ENCODE results near the gene KCNK13. TPM values are rescaled to one million over a fixed set of nuclear protein-coding genes. Genes with fewer than 3 reads are reported as not detected.
A peak's percentile ranks its signal among the peaks of the same experiment; 100 is the strongest.

The KCNK13 gene
- total and polyA plus RNA-seq, 9 of the 15 experiments (the other 6 are each of a cell fraction or from before 2014, with no cell fraction given), result 0.03 to 0.05 TPM; not detected in 7

GRCh38 chr14:90188588-90188987 is 126.8 kb downstream of the KCNK13 start:
- Histone ChIP-seq H3K4me2 (ENCODE audit: insufficient read depth, low read length) (no peak overlapping the region), H3K36me3 (ENCODE audit: control insufficient read depth, insufficient read depth, low read length) (no peaks in the 10 kb centered on the region), H3K27ac (ENCODE audit: extremely low read depth, low read depth, low read length) (no peak overlapping the region), H3K4me1 (replicated peaks in 1 of 2; ENCODE audit: control insufficient read depth in 2 of 2, insufficient read depth in 2 of 2, low read length in 2 of 2) (no peaks in the 10 kb centered on the region; a peak in 1 of 5 replicates), H3K79me2 (ENCODE audit: control insufficient read depth, insufficient read depth, low read length) (no peaks in the 10 kb centered on the region), H4K20me1 (replicated peaks; ENCODE audit: control insufficient read depth, insufficient read depth, low read length) (no peaks in the 10 kb centered on the region), H3K4me3 (no peak overlapping the region), H3K9me1 (ENCODE audit: control insufficient read depth, insufficient read depth, low read length) (no peaks in the 10 kb centered on the region), H3K27me3 (ENCODE audit: control insufficient read depth in 2 of 2, insufficient read depth in 2 of 2, low read length in 2 of 2) (peaks cover 0 to 9% of the 10 kb centered on the region in 2 experiments; a peak in 3 of 5 replicates), H3K9me3 (replicated peaks; ENCODE audit: control insufficient read depth, insufficient read depth, low read depth, low read length) (no peaks in the 10 kb centered on the region), H3K9ac (ENCODE audit: insufficient read depth in 1 of 2, low read depth in 2 of 2, low read length in 2 of 2) (no peak overlapping the region), H2AFZ (ENCODE audit: low read depth, low read length) (no peak overlapping the region)
- no TSS peak for BruUV-seq (replicated peaks)
- FAIRE-seq (no peak), ATAC-seq (no peak), DNase-seq (ENCODE audit: extremely low read depth in 1 of 4, low spot score in 3 of 4) (no peak)
- ChIA-PET CTCF (ENCODE audit: low intra/inter-chr PET ratio) (no interaction called here), POLR2A (no interaction called here)
- WGBS (ENCODE audit: insufficient coverage, low coverage, missing lambda C conversion rate), result 0% methylated on average over 2 of the region's 2 CpGs
- intact Hi-C loops (cut with micrococcal nuclease), result no loop called here
- in situ Hi-C loops (cut with MboI), result no loop called here
- TF ChIP-seq ZNF146 (CRISPR knock-in tag; IDR thresholded peaks at IDR 0.05; ENCODE audit: unreplicated experiment) (peak; percentile 78), RBM25 (IDR thresholded peaks at IDR 0.05; ENCODE audit: low read depth, low read length, severe bottlenecking) (peak; percentile 30), ARHGAP35 (IDR thresholded peaks at IDR 0.05; ENCODE audit: partially characterized antibody) (no peak)

GRCh38 chr14:90191154-90191553 is 129.4 kb downstream of the KCNK13 start:
- WGBS (ENCODE audit: insufficient coverage, low coverage, missing lambda C conversion rate), result 0% methylated on average over 4 of the region's 5 CpGs
- CTCF ChIA-PET (ENCODE audit: low intra/inter-chr PET ratio), result no interaction called here
- no peak for TF ChIP-seq MYC (IDR thresholded peaks at IDR 0.05; ENCODE audit: low read depth, low read length)
- no peak for TF ChIP-seq MYC (CRISPR knock-in tag; IDR thresholded peaks at IDR 0.05; ENCODE audit: borderline replicate concordance, low read depth)
- no peak for TF ChIP-seq GTF2F1 (IDR thresholded peaks at IDR 0.05; ENCODE audit: low read depth, low read length)
- no peak for TF ChIP-seq LEF1 (IDR thresholded peaks at IDR 0.05)
- TF ChIP-seq POLR2B (IDR thresholded peaks at IDR 0.05; ENCODE audit: low read depth, partially characterized antibody), result no peak
- TF ChIP-seq ZKSCAN8 (CRISPR knock-in tag; IDR thresholded peaks at IDR 0.05), result no peak
- no peak for TF ChIP-seq ZNF398 (CRISPR knock-in tag; IDR thresholded peaks at IDR 0.05)
- no peak for TF ChIP-seq ETV5 (CRISPR knock-in tag; IDR thresholded peaks at IDR 0.05; ENCODE audit: low read depth)
- TF ChIP-seq NCOA2 (IDR thresholded peaks at IDR 0.05; ENCODE audit: partially characterized antibody in 2 of 2), result no peak
- no peak for TF ChIP-seq ZNF589 (CRISPR knock-in tag; IDR thresholded peaks at IDR 0.05; ENCODE audit: low read depth)
- TF ChIP-seq HNRNPH1 (optimal IDR thresholded peaks at IDR 0.05; ENCODE audit: low read depth, low read length), result no peak
- TF ChIP-seq HEY1 (CRISPR knock-in tag; IDR thresholded peaks at IDR 0.05; ENCODE audit: borderline replicate concordance), result no peak
- TF ChIP-seq NFYB (IDR thresholded peaks at IDR 0.05; ENCODE audit: extremely low read depth, insufficient read length), result no peak

More at GRCh38 chr14:90191154-90191553, 129.4 kb downstream of the KCNK13 start:
- H3K4me1 ChIP-seq (replicated peaks in 1 of 2; ENCODE audit: control insufficient read depth in 2 of 2, insufficient read depth in 2 of 2, low read length in 2 of 2), result no peaks in the 10 kb centered on the region; a peak in 1 of 5 replicates
- no peak overlapping the region for H3K9ac ChIP-seq (ENCODE audit: insufficient read depth in 1 of 2, low read depth in 2 of 2, low read length in 2 of 2)
- no peak for DNase-seq (ENCODE audit: extremely low read depth in 1 of 4, low spot score in 3 of 4)
- no peaks in the 10 kb centered on the region for H3K79me2 ChIP-seq (ENCODE audit: control insufficient read depth, insufficient read depth, low read length)
- no peak for FAIRE-seq
- BruUV-seq (replicated peaks), result no TSS peak
- no peak for ATAC-seq
- POLR2A ChIA-PET, result no interaction called here
- no peak overlapping the region for H3K4me3 ChIP-seq
- no peaks in the 10 kb centered on the region for H3K36me3 ChIP-seq (ENCODE audit: control insufficient read depth, insufficient read depth, low read length)
- H3K27ac ChIP-seq (ENCODE audit: extremely low read depth, low read depth, low read length), result no peak overlapping the region
- in situ Hi-C loops (cut with MboI) (no loop called here), intact Hi-C loops (cut with micrococcal nuclease) (no loop called here)
- H3K9me3 ChIP-seq (replicated peaks; ENCODE audit: control insufficient read depth, insufficient read depth, low read depth, low read length), result no peaks in the 10 kb centered on the region
- H3K27me3 ChIP-seq (ENCODE audit: control insufficient read depth in 2 of 2, insufficient read depth in 2 of 2, low read length in 2 of 2), result no peaks in the 10 kb centered on the region
- no peak overlapping the region for H2AFZ ChIP-seq (ENCODE audit: low read depth, low read length)
- no peaks in the 10 kb centered on the region for H3K9me1 ChIP-seq (ENCODE audit: control insufficient read depth, insufficient read depth, low read length)
- no peaks in the 10 kb centered on the region for H4K20me1 ChIP-seq (replicated peaks; ENCODE audit: control insufficient read depth, insufficient read depth, low read length)
- no peak overlapping the region for H3K4me2 ChIP-seq (ENCODE audit: insufficient read depth, low read length)
